Measurements from ENCODE around the gene PRKG1. TPM values are rescaled to one million over a fixed set of nuclear protein-coding genes. Genes with fewer than 3 reads are reported as not detected.
A peak's percentile ranks its signal among the peaks of the same experiment; 100 is the strongest.

PRKG1 gene
- total and polyA plus RNA-seq, 2 experiments from 2014 or later: 18.2 to 21.1 TPM

DNA sequence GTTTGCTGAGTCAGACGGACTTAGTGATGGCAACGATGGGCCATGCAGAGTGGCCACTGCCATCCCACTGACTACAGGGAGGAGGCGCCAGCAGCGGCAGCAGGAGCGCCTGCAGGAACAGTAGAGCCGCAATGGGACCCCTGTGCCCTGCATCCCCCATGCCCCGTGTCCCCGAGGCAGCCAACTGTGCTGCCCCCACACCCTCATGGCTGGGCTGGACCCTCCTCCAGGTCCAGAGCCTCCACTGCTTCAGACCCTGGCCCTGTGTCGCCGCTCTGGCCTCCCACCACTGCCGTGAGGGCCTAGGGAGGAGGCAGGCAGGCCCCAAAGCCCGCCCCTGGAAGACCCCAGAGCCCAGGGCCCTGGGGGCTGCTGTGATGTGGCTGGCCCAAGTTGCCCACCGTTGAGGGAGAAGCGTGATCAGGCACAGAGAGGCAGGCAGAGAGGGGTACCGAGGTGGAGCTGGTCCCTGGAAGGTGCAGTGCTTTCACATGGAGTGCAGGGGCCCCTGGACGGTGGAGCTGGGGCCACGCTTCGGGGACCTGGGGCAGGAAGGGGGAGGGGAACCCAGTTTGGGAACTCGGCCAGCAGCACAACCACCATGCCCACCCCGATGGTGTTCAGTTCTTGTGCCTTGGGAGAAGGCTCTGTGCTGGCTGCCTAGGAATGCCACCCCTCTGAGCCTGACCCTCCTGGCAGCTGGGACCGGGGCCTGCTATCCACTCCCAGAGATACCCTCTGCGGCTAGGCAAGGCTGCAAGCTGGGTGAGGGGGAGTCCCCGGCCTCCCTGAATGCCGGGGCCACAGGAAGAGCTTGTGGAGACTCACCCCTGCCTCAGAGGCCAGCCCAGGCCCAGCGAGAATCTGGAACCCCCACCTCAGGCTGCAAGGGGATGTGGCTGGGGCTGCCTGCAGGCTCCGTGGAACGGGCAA is 1272.4 kb downstream of the PRKG1 start:
- H3K27me3 Mint-ChIP-seq (ENCODE audit: insufficient read depth, low read depth, poor library complexity): peaks cover 3% of the 10 kb centered on the region
- no peak overlapping the region for H3K4me3 Mint-ChIP-seq
- ATAC-seq: no peak
- Histone ChIP-seq H3K4me2 (no peak overlapping the region), H3F3A (replicated peaks; ENCODE audit: low read depth) (no peaks in the 10 kb centered on the region), H3K9me2 (ENCODE audit: insufficient read depth) (no peaks in the 10 kb centered on the region), H3K27ac (ENCODE audit: low read depth) (no peak overlapping the region), H2AFZ (no peak overlapping the region), H3K4me3 (no peak overlapping the region), H3K27me3 (ENCODE audit: insufficient read depth) (no peaks in the 10 kb centered on the region), H3K4me1 (ENCODE audit: insufficient read depth) (no peaks in the 10 kb centered on the region), H3K36me3 (ENCODE audit: insufficient read depth) (no peaks in the 10 kb centered on the region), H3K79me2 (replicated peaks; ENCODE audit: insufficient read depth) (no peaks in the 10 kb centered on the region), H4K20me1 (replicated peaks; ENCODE audit: insufficient read depth) (no peaks in the 10 kb centered on the region)
- peaks cover 6% of the 10 kb centered on the region; the same call in 1 of the 3 replicates for H3K9me3 Mint-ChIP-seq
- H3K4me1 Mint-ChIP-seq: no peaks in the 10 kb centered on the region
- DNase-seq (ENCODE audit: low spot score): no peak
- no peaks in the 10 kb centered on the region for H3K36me3 Mint-ChIP-seq (ENCODE audit: low read depth)
- TF ChIP-seq, protein P1, sequence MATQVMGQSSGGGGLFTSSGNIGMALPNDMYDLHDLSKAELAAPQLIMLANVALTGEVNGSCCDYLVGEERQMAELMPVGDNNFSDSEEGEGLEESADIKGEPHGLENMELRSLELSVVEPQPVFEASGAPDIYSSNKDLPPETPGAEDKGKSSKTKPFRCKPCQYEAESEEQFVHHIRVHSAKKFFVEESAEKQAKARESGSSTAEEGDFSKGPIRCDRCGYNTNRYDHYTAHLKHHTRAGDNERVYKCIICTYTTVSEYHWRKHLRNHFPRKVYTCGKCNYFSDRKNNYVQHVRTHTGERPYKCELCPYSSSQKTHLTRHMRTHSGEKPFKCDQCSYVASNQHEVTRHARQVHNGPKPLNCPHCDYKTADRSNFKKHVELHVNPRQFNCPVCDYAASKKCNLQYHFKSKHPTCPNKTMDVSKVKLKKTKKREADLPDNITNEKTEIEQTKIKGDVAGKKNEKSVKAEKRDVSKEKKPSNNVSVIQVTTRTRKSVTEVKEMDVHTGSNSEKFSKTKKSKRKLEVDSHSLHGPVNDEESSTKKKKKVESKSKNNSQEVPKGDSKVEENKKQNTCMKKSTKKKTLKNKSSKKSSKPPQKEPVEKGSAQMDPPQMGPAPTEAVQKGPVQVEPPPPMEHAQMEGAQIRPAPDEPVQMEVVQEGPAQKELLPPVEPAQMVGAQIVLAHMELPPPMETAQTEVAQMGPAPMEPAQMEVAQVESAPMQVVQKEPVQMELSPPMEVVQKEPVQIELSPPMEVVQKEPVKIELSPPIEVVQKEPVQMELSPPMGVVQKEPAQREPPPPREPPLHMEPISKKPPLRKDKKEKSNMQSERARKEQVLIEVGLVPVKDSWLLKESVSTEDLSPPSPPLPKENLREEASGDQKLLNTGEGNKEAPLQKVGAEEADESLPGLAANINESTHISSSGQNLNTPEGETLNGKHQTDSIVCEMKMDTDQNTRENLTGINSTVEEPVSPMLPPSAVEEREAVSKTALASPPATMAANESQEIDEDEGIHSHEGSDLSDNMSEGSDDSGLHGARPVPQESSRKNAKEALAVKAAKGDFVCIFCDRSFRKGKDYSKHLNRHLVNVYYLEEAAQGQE (IDR thresholded peaks at IDR 0.05; ENCODE audit: unreplicated experiment): no peak
- no peak for TF ChIP-seq STAT1 (IDR thresholded peaks at IDR 0.05; ENCODE audit: unreplicated experiment)
- TF ChIP-seq, protein P2, sequence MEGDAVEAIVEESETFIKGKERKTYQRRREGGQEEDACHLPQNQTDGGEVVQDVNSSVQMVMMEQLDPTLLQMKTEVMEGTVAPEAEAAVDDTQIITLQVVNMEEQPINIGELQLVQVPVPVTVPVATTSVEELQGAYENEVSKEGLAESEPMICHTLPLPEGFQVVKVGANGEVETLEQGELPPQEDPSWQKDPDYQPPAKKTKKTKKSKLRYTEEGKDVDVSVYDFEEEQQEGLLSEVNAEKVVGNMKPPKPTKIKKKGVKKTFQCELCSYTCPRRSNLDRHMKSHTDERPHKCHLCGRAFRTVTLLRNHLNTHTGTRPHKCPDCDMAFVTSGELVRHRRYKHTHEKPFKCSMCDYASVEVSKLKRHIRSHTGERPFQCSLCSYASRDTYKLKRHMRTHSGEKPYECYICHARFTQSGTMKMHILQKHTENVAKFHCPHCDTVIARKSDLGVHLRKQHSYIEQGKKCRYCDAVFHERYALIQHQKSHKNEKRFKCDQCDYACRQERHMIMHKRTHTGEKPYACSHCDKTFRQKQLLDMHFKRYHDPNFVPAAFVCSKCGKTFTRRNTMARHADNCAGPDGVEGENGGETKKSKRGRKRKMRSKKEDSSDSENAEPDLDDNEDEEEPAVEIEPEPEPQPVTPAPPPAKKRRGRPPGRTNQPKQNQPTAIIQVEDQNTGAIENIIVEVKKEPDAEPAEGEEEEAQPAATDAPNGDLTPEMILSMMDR (conservative IDR thresholded peaks at IDR 0.05; ENCODE audit: low read depth in 2 of 2): 0 out of 4 replicates have a peak, but pooled peaks of 1 of the 2 experiments have one; percentile 5
- no peak overlapping the region for H3K27ac Mint-ChIP-seq

DNA sequence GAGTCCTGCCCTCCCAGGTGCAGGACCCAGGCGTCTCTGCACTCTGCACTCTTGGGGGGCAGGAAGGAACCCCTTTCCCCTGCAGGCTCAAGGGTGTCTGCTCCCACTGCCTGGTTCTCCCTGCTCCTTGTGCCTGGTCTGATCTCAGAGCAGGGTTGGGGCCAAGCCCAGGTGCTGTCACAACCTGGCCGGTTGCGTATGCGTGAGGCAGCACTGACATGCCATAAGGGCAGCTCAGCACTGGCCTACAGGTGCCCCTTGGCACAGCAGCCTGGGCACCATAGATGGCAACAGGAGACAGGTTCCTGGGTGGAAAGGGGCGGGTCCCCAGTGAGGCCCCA is 1273.0 kb downstream of the PRKG1 start:
- H3K27ac Mint-ChIP-seq: no peak overlapping the region
- Histone ChIP-seq H4K20me1 (replicated peaks; ENCODE audit: insufficient read depth) (no peaks in the 10 kb centered on the region), H3F3A (replicated peaks; ENCODE audit: low read depth) (no peaks in the 10 kb centered on the region), H3K36me3 (ENCODE audit: insufficient read depth) (no peaks in the 10 kb centered on the region), H3K4me1 (ENCODE audit: insufficient read depth) (no peaks in the 10 kb centered on the region), H3K79me2 (replicated peaks; ENCODE audit: insufficient read depth) (no peaks in the 10 kb centered on the region), H3K4me2 (no peak overlapping the region), H2AFZ (no peak overlapping the region), H3K4me3 (no peak overlapping the region), H3K27me3 (ENCODE audit: insufficient read depth) (no peaks in the 10 kb centered on the region), H3K27ac (ENCODE audit: low read depth) (no peak overlapping the region), H3K9me2 (ENCODE audit: insufficient read depth) (no peaks in the 10 kb centered on the region)
- no peak overlapping the region for H3K4me3 Mint-ChIP-seq
- ATAC-seq (no peak), DNase-seq (ENCODE audit: low spot score) (no peak)
- H3K27me3 Mint-ChIP-seq (ENCODE audit: insufficient read depth, low read depth, poor library complexity): peaks cover 3% of the 10 kb centered on the region
- no peaks in the 10 kb centered on the region for H3K4me1 Mint-ChIP-seq
- TF ChIP-seq, protein P1 (IDR thresholded peaks at IDR 0.05; ENCODE audit: unreplicated experiment): no peak
- TF ChIP-seq ETS1 (IDR thresholded peaks at IDR 0.05): no peak
- peaks cover 6% of the 10 kb centered on the region; the same call in 1 of the 3 replicates for H3K9me3 Mint-ChIP-seq
- no peaks in the 10 kb centered on the region for H3K36me3 Mint-ChIP-seq (ENCODE audit: low read depth)

Measured in GM23338 (cell line).